Fibroblast of mammary gland (primary cell): ENCODE measurements around the gene COL16A1.
A peak's percentile ranks its signal among the peaks of the same experiment; 100 is the strongest.

Source experiments
- DNase-seq: peaks from one replicate; pipeline ENCODE4 v3.0.0-alpha.2; 2010; ENCODE audit warnings: low read depth
- H3K4me3 ChIP-seq: 2 replicates; pipeline ENCODE4 v1.5.1; 2011; ENCODE audit warnings: low read depth, mild to moderate bottlenecking, low read length, moderate library complexity; ENCODE audit not compliant: control insufficient read depth
- CTCF ChIP-seq: conservative IDR thresholded peaks from 2 replicates; pipeline ENCODE4 v1.5.1; 2011; ENCODE audit warnings: low read depth, low read length, inconsistent platforms; ENCODE audit not compliant: control insufficient read depth, insufficient read depth

The COL16A1 gene

GRCh38 chr1:31715873-31716220 is 12.0 kb upstream of the COL16A1 start:
- H3K4me3 ChIP-seq = peak overlapping the region; percentile 38
- TF ChIP-seq CTCF = no peak
- no peak for DNase-seq

- peak; percentile 90 for DNase-seq
Measured at GRCh38 chr1:31715087-31715872, 11.5 kb upstream of the COL16A1 start.

GRCh38 chr1:31714442-31715086 is 10.7 kb upstream of the COL16A1 start:
- DNase-seq = peak; percentile 74
- H3K4me3 ChIP-seq = peak overlapping the region; percentile 5
- TF ChIP-seq CTCF = peak; percentile 39

More at GRCh38 chr1:31715087-31715872, 11.5 kb upstream of the COL16A1 start:
- TF ChIP-seq CTCF = peak; percentile 85
- H3K4me3 ChIP-seq = peak overlapping the region; percentile 36

- peak; percentile 63 for DNase-seq
- no peak for TF ChIP-seq CTCF
- H3K4me3 ChIP-seq = no peak overlapping the region
Measured at GRCh38 chr1:31712630-31713029, 8.8 kb upstream of the COL16A1 start.

- no peak overlapping the region for H3K4me3 ChIP-seq
- peak; percentile 64 for DNase-seq
- TF ChIP-seq CTCF = no peak
Measured at GRCh38 chr1:31712068-31712467, 8.3 kb upstream of the COL16A1 start.

- H3K4me3 ChIP-seq = no peak overlapping the region
- TF ChIP-seq CTCF = no peak
- no peak for DNase-seq
Measured at GRCh38 chr1:31708324-31708723, 4.5 kb upstream of the COL16A1 start.
